Keratinocyte (primary cell): ENCODE results near the gene FNIP2. TPM values are rescaled to one million over a fixed set of nuclear protein-coding genes. Genes with fewer than 3 reads are reported as not detected.
A peak's percentile ranks its signal among the peaks of the same experiment; 100 is the strongest.

ENCODE experiments used
- DNase-seq: peaks from one replicate; pipeline ENCODE4 v3.0.0-alpha.2; 2011; ENCODE audit warnings: low read depth, missing footprints, low spot score
- FAIRE-seq: peaks from 2 replicates; lab custom pipeline; 2011; peaks lifted over from hg19 to GRCh38; lab: Jason Lieb, UNC
- H2AFZ ChIP-seq: 2 replicates; pipeline ENCODE4 v1.6.0; 2012; ENCODE audit warnings: low read length, control low read depth, inconsistent platforms; ENCODE audit not compliant: control insufficient read depth
- H3K27ac ChIP-seq: 2 replicates; pipeline ENCODE4 v1.5.1; 2011; ENCODE audit warnings: low read length; ENCODE audit not compliant: control insufficient read depth, insufficient read depth
- H3K27me3 ChIP-seq: 3 replicates; pipeline ENCODE4 v1.6.0; 2011; ENCODE audit warnings: low read length; ENCODE audit not compliant: control insufficient read depth, insufficient read depth; ENCODE audit errors: extremely low read depth
- H3K36me3 ChIP-seq, 2 experiments: 2 replicates in 1 of 2; 3 replicates in 1 of 2; pipeline ENCODE4 v1.5.1; 2011; ENCODE audit warnings: low read length in 2 of 2, mild to moderate bottlenecking in 1 of 2; ENCODE audit not compliant: control insufficient read depth in 2 of 2, insufficient read depth in 2 of 2; ENCODE audit errors: extremely low read depth in 1 of 2
- H3K4me1 ChIP-seq: 3 replicates; pipeline ENCODE4 v1.5.1; 2011; ENCODE audit warnings: low read length; ENCODE audit not compliant: control insufficient read depth, insufficient read depth; ENCODE audit errors: extremely low read depth
- H3K4me2 ChIP-seq: 3 replicates; pipeline ENCODE4 v1.6.0; 2011; ENCODE audit warnings: low read depth, low read length; ENCODE audit not compliant: control insufficient read depth, insufficient read depth; ENCODE audit errors: extremely low read depth
- H3K4me3 ChIP-seq, 3 experiments: fragments of 200-600 bp in 1 of 3; sonication (generic) in 1 of 3; 2 replicates in 2 of 3; 3 replicates in 1 of 3; pipeline ENCODE4 v1.5.1; 2011 to 2016; ENCODE audit warnings: low read length in 3 of 3, mild to moderate bottlenecking in 3 of 3, control low read depth in 2 of 3, inconsistent platforms in 1 of 3, low read depth in 1 of 3, mixed read lengths in 1 of 3, mixed run types in 1 of 3, moderate library complexity in 1 of 3; ENCODE audit not compliant: control insufficient read depth in 2 of 3, insufficient read depth in 2 of 3; ENCODE audit errors: extremely low read depth in 1 of 3
- H3K79me2 ChIP-seq: 2 replicates; pipeline ENCODE4 v1.6.0; 2012; ENCODE audit warnings: low read length; ENCODE audit not compliant: control insufficient read depth, insufficient read depth
- H3K9ac ChIP-seq: 3 replicates; pipeline ENCODE4 v1.6.0; 2011; ENCODE audit warnings: low read length; ENCODE audit not compliant: control insufficient read depth, insufficient read depth; ENCODE audit errors: extremely low read depth
- H3K9me1 ChIP-seq: 3 replicates; pipeline ENCODE4 v1.6.0; 2011; ENCODE audit warnings: low read length; ENCODE audit not compliant: control insufficient read depth, insufficient read depth; ENCODE audit errors: extremely low read depth
- H3K9me3 ChIP-seq: 2 replicates; pipeline ENCODE4 v1.5.1; 2012; ENCODE audit warnings: low read depth, low read length; ENCODE audit not compliant: control insufficient read depth
- H4K20me1 ChIP-seq: 3 replicates; pipeline ENCODE4 v1.6.0; 2011; ENCODE audit warnings: low read length; ENCODE audit not compliant: control insufficient read depth, insufficient read depth; ENCODE audit errors: extremely low read depth
- EZH2 ChIP-seq: IDR thresholded peaks from one replicate; pipeline ENCODE4 v1.6.1; 2012; ENCODE audit warnings: inconsistent platforms, mild to moderate bottlenecking, low read length, moderate library complexity
- dilution Hi-C: fragments of 300-500 bp; cut with MboI; formaldehyde crosslinking; loops from one replicate; pipeline ENCODE4 v1.7.0; 2020; ENCODE audit warnings: low sequenced_read_pairs; ENCODE audit not compliant: extremely low pct_ligation_motif_present
- polyA plus RNA-seq, 5 experiments: library from polyadenylated mRNA; depleted of rRNA in 3 of 5; stranded (reverse) in 3 of 5; stranded (forward) in 1 of 5; unstranded in 1 of 5; fragments of >200 nt; gene quantifications; 1 replicate in 1 of 5; 2 replicates in 3 of 5; 3 replicates in 1 of 5; pipeline versions ENCODE4 v1.2.1 to v1.2.3, GENCODE V29; 2011 to 2012; ENCODE audit warnings: missing spikeins in 2 of 5, low read depth in 1 of 5, low replicate concordance in 1 of 5
- TF ChIP-seq, protein P1 (sequence below), 3 experiments: IDR thresholded peaks in 1 of 3; conservative IDR thresholded peaks in 1 of 3; optimal IDR thresholded peaks in 1 of 3; 2 replicates in 2 of 3; 3 replicates in 1 of 3; pipeline versions ENCODE3 to v1.5.1; 2011; ENCODE audit warnings: low read length in 3 of 3, mild to moderate bottlenecking in 3 of 3, moderate library complexity in 2 of 3, control low read depth in 1 of 3, inconsistent platforms in 1 of 3; ENCODE audit not compliant: insufficient read depth in 2 of 3; ENCODE audit errors: extremely low read depth in 1 of 3

Gene FNIP2
- polyA plus RNA-seq, 1 donor (not counting 4 experiments of a cell fraction or from before 2014, with no cell fraction given): 6.2 TPM

DNA sequence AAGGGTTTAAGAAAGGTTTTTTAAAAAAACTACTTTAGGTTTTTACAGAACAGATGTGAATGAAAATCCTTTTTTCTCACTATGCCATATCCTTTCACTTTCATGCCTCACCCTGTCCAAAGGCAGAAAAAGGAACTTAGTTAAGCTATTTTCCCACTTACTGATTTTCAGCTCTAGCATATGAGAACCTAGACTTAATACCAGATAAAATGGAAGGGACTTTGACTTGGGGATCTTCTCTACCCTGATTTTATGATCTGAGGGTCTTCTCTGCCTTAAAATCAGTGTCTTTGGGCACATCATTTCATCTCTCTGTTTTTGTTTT, 42.4 kb downstream of the FNIP2 start:
- FAIRE-seq (no peak), DNase-seq (no peak)
- Histone ChIP-seq H3K9ac (no peak overlapping the region), H3K4me1 (peaks cover 32% of the 10 kb centered on the region), H3K27me3 (no peaks in the 10 kb centered on the region), H3K27ac (peak overlapping the region; percentile 28), H3K9me3 (no peaks in the 10 kb centered on the region), H3K36me3 (no peaks in the 10 kb centered on the region), H3K4me3 (no peak overlapping the region), H3K79me2 (peaks cover 8% of the 10 kb centered on the region), H4K20me1 (no peaks in the 10 kb centered on the region), H3K4me2 (no peak overlapping the region), H2AFZ (no peak overlapping the region), H3K9me1 (no peaks in the 10 kb centered on the region)
- dilution Hi-C loops: no loop called here
- TF ChIP-seq, protein P1, sequence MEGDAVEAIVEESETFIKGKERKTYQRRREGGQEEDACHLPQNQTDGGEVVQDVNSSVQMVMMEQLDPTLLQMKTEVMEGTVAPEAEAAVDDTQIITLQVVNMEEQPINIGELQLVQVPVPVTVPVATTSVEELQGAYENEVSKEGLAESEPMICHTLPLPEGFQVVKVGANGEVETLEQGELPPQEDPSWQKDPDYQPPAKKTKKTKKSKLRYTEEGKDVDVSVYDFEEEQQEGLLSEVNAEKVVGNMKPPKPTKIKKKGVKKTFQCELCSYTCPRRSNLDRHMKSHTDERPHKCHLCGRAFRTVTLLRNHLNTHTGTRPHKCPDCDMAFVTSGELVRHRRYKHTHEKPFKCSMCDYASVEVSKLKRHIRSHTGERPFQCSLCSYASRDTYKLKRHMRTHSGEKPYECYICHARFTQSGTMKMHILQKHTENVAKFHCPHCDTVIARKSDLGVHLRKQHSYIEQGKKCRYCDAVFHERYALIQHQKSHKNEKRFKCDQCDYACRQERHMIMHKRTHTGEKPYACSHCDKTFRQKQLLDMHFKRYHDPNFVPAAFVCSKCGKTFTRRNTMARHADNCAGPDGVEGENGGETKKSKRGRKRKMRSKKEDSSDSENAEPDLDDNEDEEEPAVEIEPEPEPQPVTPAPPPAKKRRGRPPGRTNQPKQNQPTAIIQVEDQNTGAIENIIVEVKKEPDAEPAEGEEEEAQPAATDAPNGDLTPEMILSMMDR (optimal IDR thresholded peaks at IDR 0.05 in 1 of 3, IDR thresholded peaks at IDR 0.05 in 1 of 3, conservative IDR thresholded peaks at IDR 0.05 in 1 of 3; ENCODE audit: extremely low read depth in 1 of 3, insufficient read depth in 2 of 3, low read length in 3 of 3): no peak
- no peak for TF ChIP-seq EZH2

DNA sequence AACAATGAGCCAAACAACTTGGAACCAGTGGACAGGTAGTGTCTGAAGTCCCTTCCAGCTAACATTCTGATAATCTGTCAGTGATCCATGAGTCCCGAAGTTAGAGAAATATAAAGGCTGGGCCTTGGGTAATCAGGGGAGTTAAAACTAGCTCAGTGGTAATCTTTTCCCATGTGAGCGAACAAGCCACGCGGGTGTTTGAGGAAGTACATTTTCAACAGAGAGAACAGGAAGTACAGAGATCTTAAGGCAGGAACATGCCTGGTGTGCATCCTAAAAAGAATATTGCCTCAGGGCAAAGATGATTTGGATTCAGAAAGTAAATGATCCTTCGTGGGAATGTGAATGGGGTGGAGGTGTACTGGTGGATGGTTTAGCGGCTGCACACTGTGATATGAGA, 42.9 kb downstream of the FNIP2 start:
- H3K9me3 ChIP-seq: no peaks in the 10 kb centered on the region
- peaks cover 8% of the 10 kb centered on the region for H3K79me2 ChIP-seq
- H3K36me3 ChIP-seq: no peaks in the 10 kb centered on the region
- DNase-seq (no peak), FAIRE-seq (peak; percentile 70)
- H3K4me1 ChIP-seq: peaks cover 26% of the 10 kb centered on the region
- dilution Hi-C loops: no loop called here
- H3K4me3 ChIP-seq: peak overlapping the region in 1 of 3 experiments; percentile 11
- H3K27me3 ChIP-seq: no peaks in the 10 kb centered on the region
- H2AFZ ChIP-seq: peak overlapping the region; percentile 81
- no peak for TF ChIP-seq EZH2
- TF ChIP-seq, protein P1 (optimal IDR thresholded peaks at IDR 0.05 in 1 of 3, IDR thresholded peaks at IDR 0.05 in 1 of 3, conservative IDR thresholded peaks at IDR 0.05 in 1 of 3; ENCODE audit: extremely low read depth in 1 of 3, insufficient read depth in 2 of 3, low read length in 3 of 3): peak in 1 of 3 experiments; percentile 11
- peak overlapping the region; percentile 79 for H3K4me2 ChIP-seq
- H3K27ac ChIP-seq: peak overlapping the region; percentile 73
- H3K9ac ChIP-seq: peak overlapping the region; percentile 35
- no peaks in the 10 kb centered on the region for H3K9me1 ChIP-seq
- no peaks in the 10 kb centered on the region for H4K20me1 ChIP-seq
